Suprapubic skin (tissue), 4 donors: Measurements from ENCODE around the gene FAM217A. TPM values are rescaled to one million over a fixed set of nuclear protein-coding genes. Genes with fewer than 3 reads are reported as not detected.

Source experiments
- DNase-seq, 2 donors: peaks; one replicate each; pipeline ENCODE4 v3.0.0-alpha.2; 2019; ENCODE audit warnings: low spot score in 2 of 2
- H3K27ac ChIP-seq: fragments of 200-600 bp; sonication (generic); one replicate; pipeline ENCODE4 v1.5.1; 2019
- H3K27me3 ChIP-seq: fragments of 200-600 bp; sonication (generic); one replicate; pipeline ENCODE4 v1.5.1; 2019
- H3K36me3 ChIP-seq: fragments of 200-600 bp; sonication (generic); one replicate; pipeline ENCODE4 v1.5.1; 2019
- H3K4me1 ChIP-seq: fragments of 200-600 bp; sonication (generic); one replicate; pipeline ENCODE4 v1.5.1; 2019
- H3K4me3 ChIP-seq: fragments of 200-600 bp; sonication (generic); one replicate; pipeline ENCODE4 v1.5.1; 2019; ENCODE audit warnings: mild to moderate bottlenecking
- H3K9me3 ChIP-seq: fragments of 200-600 bp; sonication (generic); one replicate; pipeline ENCODE4 v1.5.1; 2019
- EP300 ChIP-seq: sonication (generic); formaldehyde crosslinking; IDR thresholded peaks from one replicate; pipeline ENCODE4 v1.6.1; 2017; ENCODE audit warnings: antibody characterized with exemption
- POLR2A ChIP-seq, 2 donors: fragments of 450-650 bp; IDR thresholded peaks; one replicate each; pipeline ENCODE4 v1.6.1; 2017; ENCODE audit warnings: antibody characterized with exemption in 2 of 2, mild to moderate bottlenecking in 2 of 2, moderate library complexity in 2 of 2
- POLR2AphosphoS5 ChIP-seq, 3 donors: sonication (generic); formaldehyde crosslinking; IDR thresholded peaks; one replicate each; pipeline ENCODE4 v1.6.1; 2017; ENCODE audit warnings: antibody characterized with exemption in 3 of 3
- WGBS: methylation state at CpG from one replicate; pipeline ENCODE4 v1.1.5; 2018; 5-methylcytosine and 5-hydroxymethylcytosine counted together
- total RNA-seq, 4 donors: library from RNA; depleted of rRNA; stranded (reverse); fragments of >200 nt; gene quantifications; one replicate each; pipeline ENCODE4 v1.1.0, GENCODE V29; 2016
- TF ChIP-seq, protein P1 (sequence below), 2 donors: fragments of 200-600 bp in 1 of 2; fragments of 450-650 bp in 1 of 2; sonication (generic) in 1 of 2; IDR thresholded peaks; one replicate each; pipeline ENCODE4 v1.5.1; 2016 to 2019; ENCODE audit warnings: antibody characterized with exemption in 2 of 2, mild to moderate bottlenecking in 1 of 2, moderate library complexity in 1 of 2

Gene FAM217A, protein sequence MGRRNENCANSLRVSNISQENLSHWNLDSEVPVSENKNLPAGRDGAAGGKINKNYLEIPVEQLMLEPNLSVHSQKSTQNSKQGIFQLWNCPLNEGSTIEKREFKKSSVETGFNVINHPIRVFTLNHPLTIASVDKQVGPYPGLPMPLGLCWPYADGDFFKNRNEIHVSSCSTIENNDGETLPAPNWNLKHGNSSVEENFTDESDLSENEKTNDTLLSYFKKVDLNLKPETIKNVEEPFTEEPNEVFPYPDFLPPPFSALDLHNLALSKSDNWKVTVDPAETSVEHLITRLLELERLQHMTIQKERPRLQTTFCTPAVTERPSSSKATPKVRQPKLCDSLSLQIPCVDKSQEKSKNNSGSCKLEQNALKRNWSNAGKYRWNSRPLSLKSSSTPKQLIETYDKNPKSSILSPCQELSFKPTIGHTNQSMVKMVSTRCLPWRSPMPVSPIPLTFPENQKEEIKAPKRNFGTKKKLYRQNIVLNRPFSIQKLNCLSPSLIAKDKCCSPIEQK
- total RNA-seq = not detected

DNA sequence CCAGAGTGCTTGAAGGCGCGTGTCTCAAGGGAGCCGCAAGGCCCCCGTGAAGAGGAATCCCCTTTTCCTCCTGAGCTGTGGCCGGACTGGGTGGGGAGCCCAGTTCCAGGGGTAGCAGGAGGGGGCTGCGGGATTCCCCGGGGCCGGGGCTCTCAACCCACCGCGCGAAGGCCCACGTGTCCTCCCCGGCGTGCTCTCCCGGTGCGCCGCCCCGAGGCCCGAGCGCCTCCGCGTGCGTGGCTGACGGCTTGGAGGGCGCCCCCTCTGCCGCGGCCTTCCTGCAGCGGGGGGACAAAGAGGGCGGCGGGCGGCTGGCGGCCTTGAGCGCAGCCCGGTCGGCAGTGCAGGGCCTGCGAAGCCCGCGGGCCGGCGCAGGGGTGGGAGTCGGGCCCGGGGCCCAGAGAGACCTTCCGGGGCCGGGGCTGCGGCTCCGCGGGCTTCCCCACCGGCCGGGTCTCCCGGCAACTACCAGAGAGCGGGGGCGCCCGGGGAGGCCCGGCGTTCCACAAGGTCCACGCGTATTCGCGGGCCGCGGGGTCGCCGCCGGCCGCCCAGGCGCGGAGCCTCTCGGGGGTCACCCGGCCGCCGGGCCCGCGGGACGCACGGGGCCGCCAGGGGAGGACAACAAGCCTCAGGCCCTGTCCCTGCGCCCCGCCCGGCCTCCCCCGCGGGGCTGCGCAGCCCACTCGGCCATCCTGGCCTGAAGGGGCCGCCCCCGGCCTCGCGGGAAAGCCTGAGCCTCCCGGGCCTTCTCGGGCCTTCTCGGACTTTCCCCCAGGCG, at the start of gene FAM217A:
TSS of gene FAM217A (minus strand) at position 447 of the 781 bp plus-strand sequence. CDS start 1,723 bp downstream, outside the sequence.
- no peaks in the 10 kb centered on the region for H3K36me3 ChIP-seq
- TF ChIP-seq, protein P1, sequence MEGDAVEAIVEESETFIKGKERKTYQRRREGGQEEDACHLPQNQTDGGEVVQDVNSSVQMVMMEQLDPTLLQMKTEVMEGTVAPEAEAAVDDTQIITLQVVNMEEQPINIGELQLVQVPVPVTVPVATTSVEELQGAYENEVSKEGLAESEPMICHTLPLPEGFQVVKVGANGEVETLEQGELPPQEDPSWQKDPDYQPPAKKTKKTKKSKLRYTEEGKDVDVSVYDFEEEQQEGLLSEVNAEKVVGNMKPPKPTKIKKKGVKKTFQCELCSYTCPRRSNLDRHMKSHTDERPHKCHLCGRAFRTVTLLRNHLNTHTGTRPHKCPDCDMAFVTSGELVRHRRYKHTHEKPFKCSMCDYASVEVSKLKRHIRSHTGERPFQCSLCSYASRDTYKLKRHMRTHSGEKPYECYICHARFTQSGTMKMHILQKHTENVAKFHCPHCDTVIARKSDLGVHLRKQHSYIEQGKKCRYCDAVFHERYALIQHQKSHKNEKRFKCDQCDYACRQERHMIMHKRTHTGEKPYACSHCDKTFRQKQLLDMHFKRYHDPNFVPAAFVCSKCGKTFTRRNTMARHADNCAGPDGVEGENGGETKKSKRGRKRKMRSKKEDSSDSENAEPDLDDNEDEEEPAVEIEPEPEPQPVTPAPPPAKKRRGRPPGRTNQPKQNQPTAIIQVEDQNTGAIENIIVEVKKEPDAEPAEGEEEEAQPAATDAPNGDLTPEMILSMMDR (IDR thresholded peaks at IDR 0.05) = no peak
- TF ChIP-seq POLR2AphosphoS5 (IDR thresholded peaks at IDR 0.05) = no peak
- TF ChIP-seq POLR2A (IDR thresholded peaks at IDR 0.05) = no peak
- no peak for TF ChIP-seq EP300
- H3K4me1 ChIP-seq = no peaks in the 10 kb centered on the region
- no peak within 1 kb of the TSS for H3K27ac ChIP-seq
- H3K9me3 ChIP-seq = no peaks in the 10 kb centered on the region
- H3K4me3 ChIP-seq = no peak within 1 kb of the TSS
- no peak for DNase-seq
- WGBS = 49% methylated on average over 22 of the region's 91 CpGs
- peaks cover 17% of the 10 kb centered on the region for H3K27me3 ChIP-seq

DNA sequence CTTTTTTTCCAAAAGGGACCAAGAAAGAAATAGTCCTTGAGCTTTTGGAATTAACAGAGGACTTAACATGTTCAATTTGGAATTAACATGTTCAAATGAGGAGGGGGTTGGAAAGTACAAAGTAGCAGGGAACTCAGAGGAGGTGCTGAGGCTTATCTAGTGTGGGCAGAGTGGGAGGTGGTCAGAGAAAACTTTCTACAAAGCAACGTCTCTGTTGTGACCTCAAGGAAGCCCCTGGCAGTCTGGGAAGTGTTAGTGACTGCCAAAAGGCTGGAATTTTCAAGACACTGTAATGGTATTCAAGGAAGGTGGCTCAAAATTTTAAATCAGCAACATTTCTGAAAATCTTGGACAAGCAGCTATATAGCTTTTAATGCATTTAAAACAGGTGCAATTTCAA, 49.1 kb upstream of the FAM217A start:
- 36% methylated on average over 1 of the region's 1 CpG for WGBS
- no peak overlapping the region for H3K4me3 ChIP-seq
- H3K9me3 ChIP-seq = no peaks in the 10 kb centered on the region
- DNase-seq = no peak
- peaks cover 76% of the 10 kb centered on the region for H3K36me3 ChIP-seq
- TF ChIP-seq, protein P1 (IDR thresholded peaks at IDR 0.05) = no peak
- no peak for TF ChIP-seq POLR2AphosphoS5 (IDR thresholded peaks at IDR 0.05)
- TF ChIP-seq EP300 = no peak
- TF ChIP-seq POLR2A (IDR thresholded peaks at IDR 0.05) = no peak
- H3K4me1 ChIP-seq = no peaks in the 10 kb centered on the region
- H3K27ac ChIP-seq = no peak overlapping the region
- no peaks in the 10 kb centered on the region for H3K27me3 ChIP-seq

DNA sequence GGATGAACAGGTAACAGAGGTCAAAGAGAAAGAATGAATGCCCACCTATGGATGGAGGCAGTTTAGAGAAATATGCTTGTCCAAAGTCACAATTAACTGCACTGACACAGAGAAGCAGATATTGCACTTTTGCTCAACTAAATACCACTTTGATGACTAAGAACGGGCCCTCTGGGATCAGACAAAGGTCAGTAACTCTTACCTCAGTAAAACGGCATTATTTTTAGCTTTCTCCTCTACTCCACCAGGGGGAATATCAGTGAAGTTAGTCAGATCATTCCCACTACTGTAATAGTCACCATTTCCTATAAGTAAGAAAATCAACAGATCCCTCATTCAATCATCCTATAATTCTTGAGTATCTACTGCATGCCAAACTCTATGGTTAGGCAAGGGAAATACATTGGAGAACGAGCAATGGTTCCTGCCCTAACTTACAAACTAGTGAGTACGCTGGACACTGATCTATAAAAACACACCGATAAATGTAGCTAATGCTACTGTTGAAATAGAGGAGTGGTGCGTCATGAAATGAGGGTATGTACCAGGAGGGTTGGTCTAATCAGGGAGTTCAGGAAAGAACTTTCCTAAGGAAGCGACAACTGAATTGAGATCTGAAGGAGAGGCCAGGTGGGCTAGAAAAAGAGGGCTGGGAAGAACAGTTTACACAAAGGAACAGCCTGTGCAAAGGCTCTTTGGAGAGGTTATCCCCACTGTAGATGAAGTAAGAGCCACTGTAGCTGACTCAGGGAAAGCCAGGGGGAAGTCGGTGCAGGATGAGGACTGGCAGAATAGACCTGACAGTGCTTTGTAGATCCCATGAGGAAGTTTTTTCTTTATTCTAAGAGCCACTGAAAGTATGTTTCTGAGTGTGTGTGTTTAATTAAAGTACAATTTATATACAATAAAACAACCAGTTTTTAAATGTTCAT, 47.3 kb upstream of the FAM217A start:
- DNase-seq = no peak
- peaks cover 83% of the 10 kb centered on the region for H3K36me3 ChIP-seq
- TF ChIP-seq, protein P1 (IDR thresholded peaks at IDR 0.05) = no peak
- no peak for TF ChIP-seq POLR2AphosphoS5 (IDR thresholded peaks at IDR 0.05)
- TF ChIP-seq EP300 = no peak
- no peak for TF ChIP-seq POLR2A (IDR thresholded peaks at IDR 0.05)
- no peak overlapping the region for H3K27ac ChIP-seq
- WGBS = 80% methylated on average over 8 of the region's 8 CpGs
- H3K9me3 ChIP-seq = no peaks in the 10 kb centered on the region
- no peak overlapping the region for H3K4me3 ChIP-seq
- H3K27me3 ChIP-seq = no peaks in the 10 kb centered on the region
- H3K4me1 ChIP-seq = no peaks in the 10 kb centered on the region

DNA sequence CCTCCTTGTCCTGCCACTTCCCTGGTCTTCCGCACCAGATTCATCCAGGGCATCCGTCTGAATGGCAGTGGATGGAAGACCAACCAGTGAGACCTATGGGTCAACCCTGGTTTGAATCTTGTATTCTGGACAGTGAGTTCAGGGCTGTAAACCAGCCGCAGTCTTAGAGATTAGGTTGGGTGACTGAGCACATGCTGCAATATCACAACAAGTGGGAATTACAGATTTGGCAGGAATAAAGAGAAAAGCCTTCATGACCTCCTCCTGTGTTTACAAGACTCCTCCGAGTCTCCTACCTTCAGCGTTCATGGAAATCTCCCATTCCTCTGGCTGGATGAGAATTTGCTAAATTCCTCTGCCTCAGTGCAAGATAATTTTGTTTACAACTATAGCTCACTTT, 46.6 kb upstream of the FAM217A start:
- H3K36me3 ChIP-seq = peaks cover 88% of the 10 kb centered on the region
- no peaks in the 10 kb centered on the region for H3K9me3 ChIP-seq
- 98% methylated on average over 5 of the region's 5 CpGs for WGBS
- no peak overlapping the region for H3K4me3 ChIP-seq
- no peaks in the 10 kb centered on the region for H3K4me1 ChIP-seq
- TF ChIP-seq POLR2A (IDR thresholded peaks at IDR 0.05) = no peak
- TF ChIP-seq, protein P1 (IDR thresholded peaks at IDR 0.05) = no peak
- TF ChIP-seq POLR2AphosphoS5 (IDR thresholded peaks at IDR 0.05) = no peak
- no peak for TF ChIP-seq EP300
- H3K27me3 ChIP-seq = no peaks in the 10 kb centered on the region
- H3K27ac ChIP-seq = no peak overlapping the region
- no peak for DNase-seq
